ENCODE data around the gene ASPG.

The ASPG gene

DNA sequence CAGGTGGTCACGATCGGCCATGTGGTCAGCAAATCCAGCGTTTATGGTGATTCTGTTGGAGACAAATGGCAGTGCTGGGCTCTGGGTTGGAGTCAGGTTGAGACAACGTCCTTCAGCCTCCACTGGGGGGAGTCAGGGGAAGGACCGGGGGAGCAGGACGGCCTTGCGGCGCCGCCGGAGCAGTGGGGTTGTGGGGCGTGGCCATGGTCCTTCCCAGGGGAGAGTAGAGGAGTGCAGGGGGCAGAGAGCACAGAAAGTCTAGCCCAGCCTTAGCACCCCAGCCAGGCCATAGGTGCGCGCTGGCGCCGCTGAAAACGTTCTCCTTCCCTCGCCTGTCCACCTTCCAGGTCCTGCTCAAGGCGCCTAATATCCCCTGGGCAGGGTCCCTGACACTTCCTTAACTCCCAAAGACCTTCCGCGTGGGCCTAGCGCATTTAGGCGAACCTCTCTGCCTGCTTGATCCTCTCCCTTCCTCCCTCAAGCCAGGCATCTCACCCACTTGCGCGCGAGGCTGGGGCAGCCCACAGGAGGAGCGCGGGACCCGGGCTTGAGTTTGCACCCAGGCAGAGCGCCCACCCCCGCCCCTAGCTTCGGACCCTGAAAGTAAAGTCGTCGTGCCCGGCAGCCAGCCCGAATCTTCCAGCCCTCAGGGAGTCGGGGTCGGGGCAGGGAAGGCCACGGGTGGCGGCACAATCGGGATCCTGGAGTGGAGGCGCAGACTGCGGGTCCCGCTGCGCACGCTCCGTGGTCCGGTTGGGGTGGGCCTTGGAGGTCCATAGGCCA, 49.8 kb downstream of the ASPG start:
- Histone ChIP-seq H3K4me3 (peak overlapping the region; percentile 67), H3K27ac (no peak overlapping the region)
- TF ChIP-seq, protein P1, sequence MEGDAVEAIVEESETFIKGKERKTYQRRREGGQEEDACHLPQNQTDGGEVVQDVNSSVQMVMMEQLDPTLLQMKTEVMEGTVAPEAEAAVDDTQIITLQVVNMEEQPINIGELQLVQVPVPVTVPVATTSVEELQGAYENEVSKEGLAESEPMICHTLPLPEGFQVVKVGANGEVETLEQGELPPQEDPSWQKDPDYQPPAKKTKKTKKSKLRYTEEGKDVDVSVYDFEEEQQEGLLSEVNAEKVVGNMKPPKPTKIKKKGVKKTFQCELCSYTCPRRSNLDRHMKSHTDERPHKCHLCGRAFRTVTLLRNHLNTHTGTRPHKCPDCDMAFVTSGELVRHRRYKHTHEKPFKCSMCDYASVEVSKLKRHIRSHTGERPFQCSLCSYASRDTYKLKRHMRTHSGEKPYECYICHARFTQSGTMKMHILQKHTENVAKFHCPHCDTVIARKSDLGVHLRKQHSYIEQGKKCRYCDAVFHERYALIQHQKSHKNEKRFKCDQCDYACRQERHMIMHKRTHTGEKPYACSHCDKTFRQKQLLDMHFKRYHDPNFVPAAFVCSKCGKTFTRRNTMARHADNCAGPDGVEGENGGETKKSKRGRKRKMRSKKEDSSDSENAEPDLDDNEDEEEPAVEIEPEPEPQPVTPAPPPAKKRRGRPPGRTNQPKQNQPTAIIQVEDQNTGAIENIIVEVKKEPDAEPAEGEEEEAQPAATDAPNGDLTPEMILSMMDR (IDR thresholded peaks at IDR 0.05): no peak
- DNase-seq (ENCODE audit: low spot score): no peak

DNA sequence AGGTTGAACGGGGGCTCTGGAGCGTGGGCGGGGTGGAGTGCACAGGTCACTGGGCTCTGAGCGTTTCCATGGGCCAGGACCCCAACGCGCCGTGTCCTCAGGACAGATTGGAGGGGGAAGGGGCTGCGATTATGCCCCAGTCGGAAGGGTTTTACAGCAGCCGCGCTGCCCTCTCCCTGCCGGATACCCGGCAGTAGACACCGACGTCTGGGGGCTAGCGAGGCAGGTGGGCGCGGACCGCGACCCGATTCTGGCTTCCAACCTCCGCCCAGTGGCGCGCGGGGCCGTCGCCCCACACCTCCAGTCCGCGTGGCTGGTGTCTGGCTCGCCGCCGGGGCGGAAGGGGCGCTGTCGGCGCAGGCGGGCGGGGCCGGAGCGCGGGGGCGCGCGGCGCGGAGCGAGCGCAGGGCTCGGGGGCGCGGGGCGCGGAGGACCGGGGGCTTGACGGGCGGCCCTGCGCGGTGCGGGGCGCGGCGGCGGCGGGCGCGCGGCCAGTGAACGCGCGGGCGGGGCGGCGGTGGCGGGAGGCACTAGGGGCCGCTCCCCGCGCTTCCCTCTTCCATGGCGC, 50.5 kb downstream of the ASPG start:
- TF ChIP-seq, protein P1 (IDR thresholded peaks at IDR 0.05): no peak
- no peak for DNase-seq (ENCODE audit: low spot score)
- Histone ChIP-seq H3K27ac (no peak overlapping the region), H3K4me3 (peak overlapping the region; percentile 67)

DNA sequence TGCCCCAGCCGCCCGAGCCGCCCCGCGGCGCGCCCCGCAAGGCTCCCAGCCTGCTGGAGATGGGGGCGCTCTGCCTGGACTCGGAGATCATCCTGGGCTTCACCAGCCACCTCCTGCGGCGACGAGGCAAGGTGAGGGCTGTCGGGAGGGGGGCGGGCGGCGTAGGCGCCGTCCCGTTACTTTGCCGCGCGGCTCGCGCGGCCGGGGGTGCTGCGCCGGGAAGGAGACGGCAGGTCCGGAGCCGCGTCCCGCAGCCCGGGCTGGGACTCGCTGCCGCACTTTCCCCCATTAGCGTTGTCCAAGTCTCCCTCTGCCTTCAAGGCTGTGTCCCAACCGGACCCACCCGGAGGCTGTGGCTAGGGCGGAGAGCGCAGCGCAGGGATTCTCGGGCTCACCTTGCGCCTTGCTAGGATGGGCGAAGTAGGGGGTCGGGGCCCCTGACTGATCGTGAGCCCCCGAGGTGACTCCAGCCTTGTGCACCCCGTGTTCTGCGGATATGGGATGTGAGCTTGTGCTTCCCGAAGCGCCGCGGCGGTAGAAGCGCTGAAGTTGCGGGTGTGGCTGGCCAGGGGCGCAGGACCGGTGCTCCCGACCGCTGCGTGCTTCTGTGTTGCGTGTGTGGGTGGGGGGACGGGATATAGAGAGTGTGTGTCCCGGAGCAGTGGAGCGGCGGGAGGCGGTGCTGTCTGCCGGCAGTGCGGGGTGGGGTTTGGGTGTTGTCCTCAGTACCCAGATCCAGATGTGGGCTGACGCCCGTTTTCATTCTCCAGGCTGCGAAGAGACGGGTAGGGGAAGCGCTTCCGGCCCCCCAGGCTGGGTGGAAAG, 51.2 kb downstream of the ASPG start:
- peak overlapping the region; percentile 67 for H3K4me3 ChIP-seq
- no peak overlapping the region for H3K27ac ChIP-seq
- TF ChIP-seq, protein P1 (IDR thresholded peaks at IDR 0.05): no peak
- DNase-seq (ENCODE audit: low spot score): no peak

DNA sequence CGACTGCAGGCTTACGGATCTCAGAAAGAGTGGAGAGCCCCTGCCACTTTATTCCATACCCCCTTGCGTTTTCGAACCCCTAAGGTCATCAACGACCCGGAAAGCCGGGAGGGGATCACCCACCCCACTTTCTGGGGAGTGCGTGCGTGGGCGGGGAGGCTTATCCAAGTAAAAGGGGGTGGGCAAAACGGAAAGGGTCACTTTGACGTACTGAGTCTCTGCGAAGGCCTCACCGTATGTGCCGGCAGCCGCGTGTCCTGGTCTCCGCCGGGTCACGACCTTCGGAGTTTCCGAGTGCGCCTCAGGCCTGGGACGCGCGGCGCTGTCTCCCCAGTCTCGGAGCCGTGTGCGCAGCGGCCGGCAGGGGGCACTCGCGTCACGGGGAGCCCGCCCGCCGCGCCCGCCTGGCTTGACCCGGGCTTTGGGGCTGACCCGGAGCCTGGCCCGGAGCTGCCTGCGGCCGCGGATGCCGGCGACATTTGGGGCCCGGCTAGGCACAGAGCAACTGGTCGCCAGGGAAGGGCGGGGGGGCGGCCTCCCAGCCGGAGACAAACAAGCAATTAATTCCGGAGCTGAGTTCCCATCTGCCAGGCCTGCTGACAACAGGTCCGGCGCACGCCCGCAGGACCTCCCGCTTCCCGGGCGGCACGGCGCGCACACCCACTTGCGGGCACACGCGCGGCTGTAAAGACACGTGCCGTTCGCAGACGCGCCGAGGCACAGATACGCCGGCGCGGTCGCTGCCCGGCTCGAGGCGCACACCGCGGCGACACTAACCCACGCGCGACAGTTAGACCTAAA, 52.0 kb downstream of the ASPG start:
- Histone ChIP-seq H3K27ac (no peak overlapping the region), H3K4me3 (peak overlapping the region; percentile 67)
- TF ChIP-seq, protein P1 (IDR thresholded peaks at IDR 0.05): peak; percentile 85
- no peak for DNase-seq (ENCODE audit: low spot score)

DNA sequence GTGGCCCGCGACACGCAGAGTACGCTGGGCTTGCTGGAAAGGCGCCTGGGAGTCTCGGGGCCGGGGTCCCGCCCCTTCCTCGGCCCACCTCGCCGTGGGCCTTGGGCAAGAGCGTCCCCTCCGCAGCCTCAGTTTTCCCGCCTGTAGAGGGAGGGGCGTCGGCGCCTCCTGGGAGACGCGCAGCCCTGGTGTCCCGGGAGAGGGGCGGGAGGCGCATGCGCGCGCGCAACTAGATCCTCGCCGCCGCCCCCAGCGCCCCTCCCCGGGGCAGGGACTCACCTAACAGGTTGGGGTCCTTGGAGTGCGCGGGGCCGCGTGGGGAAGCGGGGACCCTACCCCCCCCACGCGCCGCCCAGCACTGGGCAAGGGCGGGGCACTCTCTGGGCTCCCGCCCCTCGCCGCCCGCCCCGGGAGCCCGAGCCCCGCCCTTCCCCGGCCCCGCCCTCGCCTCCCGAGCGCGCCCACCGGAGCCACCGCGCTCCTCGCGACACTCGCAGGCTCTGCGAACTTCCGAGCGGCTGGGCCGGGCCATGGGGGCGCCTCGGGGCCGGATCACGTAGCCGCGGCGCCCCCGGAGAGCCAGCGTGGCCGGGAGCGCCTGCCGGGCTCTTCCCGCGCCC, 52.7 kb downstream of the ASPG start, which contains the start of gene KIF26A:
Gene KIF26A (plus strand): TSS at position 490 of the 620 bp plus-strand sequence. CDS start 136 bp downstream, outside the sequence.
- no peak for DNase-seq (ENCODE audit: low spot score)
- Histone ChIP-seq H3K4me3 (peak within 1 kb of the TSS; percentile 67), H3K27ac (peak within 1 kb of the TSS in 1 of 2 donors; percentile 5)
- TF ChIP-seq, protein P1 (IDR thresholded peaks at IDR 0.05): no peak
